GM18868 (cell line): ENCODE measurements around the gene SLC22A6.

Source experiments
- ATAC-seq: cut with Tn5 transposase; IDR thresholded peaks from one replicate; pipeline ENCODE4 v1.9.1; 2021; ENCODE audit warnings: mild to moderate bottlenecking, moderate library complexity; ENCODE audit not compliant: unreplicated experiment

Gene SLC22A6, protein sequence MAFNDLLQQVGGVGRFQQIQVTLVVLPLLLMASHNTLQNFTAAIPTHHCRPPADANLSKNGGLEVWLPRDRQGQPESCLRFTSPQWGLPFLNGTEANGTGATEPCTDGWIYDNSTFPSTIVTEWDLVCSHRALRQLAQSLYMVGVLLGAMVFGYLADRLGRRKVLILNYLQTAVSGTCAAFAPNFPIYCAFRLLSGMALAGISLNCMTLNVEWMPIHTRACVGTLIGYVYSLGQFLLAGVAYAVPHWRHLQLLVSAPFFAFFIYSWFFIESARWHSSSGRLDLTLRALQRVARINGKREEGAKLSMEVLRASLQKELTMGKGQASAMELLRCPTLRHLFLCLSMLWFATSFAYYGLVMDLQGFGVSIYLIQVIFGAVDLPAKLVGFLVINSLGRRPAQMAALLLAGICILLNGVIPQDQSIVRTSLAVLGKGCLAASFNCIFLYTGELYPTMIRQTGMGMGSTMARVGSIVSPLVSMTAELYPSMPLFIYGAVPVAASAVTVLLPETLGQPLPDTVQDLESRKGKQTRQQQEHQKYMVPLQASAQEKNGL

DNA sequence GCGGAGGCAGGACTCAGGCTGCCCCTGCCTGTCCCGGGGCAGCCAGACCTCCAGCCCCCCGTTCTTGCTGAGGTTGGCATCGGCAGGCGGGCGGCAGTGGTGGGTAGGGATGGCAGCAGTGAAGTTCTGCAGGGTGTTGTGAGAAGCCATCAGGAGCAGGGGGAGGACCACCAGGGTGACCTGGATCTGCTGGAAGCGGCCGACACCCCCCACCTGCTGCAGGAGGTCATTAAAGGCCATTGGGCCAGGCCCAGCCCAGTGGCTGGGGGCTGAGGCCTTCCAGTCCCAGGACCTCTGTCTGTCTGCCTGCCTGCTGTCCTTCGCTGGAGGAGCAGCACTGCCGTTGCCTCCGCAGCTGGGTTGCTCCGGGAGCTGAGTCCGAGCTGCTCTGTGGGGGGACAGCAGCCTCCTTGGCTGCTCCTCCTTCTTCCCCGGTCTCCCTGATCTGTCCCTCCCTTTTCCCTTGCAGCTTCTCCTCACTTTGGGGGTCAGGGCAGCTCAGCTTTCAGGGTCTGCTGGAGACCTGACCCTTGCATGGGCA lies at the start of gene SLC22A6:
Gene SLC22A6, minus strand, starts transcription at position 517 of the 541 bp plus-strand sequence. Its CDS starts 277 bp downstream, at position 240.
- ATAC-seq: no peak

GRCh38 chr11:63032457-63032856 lies 47.7 kb upstream of the SLC22A6 start:
- ATAC-seq: no peak

- ATAC-seq: peak; percentile 49
These were observed 39.3 kb upstream of the SLC22A6 start for GRCh38 chr11:63023841-63024648.

DNA sequence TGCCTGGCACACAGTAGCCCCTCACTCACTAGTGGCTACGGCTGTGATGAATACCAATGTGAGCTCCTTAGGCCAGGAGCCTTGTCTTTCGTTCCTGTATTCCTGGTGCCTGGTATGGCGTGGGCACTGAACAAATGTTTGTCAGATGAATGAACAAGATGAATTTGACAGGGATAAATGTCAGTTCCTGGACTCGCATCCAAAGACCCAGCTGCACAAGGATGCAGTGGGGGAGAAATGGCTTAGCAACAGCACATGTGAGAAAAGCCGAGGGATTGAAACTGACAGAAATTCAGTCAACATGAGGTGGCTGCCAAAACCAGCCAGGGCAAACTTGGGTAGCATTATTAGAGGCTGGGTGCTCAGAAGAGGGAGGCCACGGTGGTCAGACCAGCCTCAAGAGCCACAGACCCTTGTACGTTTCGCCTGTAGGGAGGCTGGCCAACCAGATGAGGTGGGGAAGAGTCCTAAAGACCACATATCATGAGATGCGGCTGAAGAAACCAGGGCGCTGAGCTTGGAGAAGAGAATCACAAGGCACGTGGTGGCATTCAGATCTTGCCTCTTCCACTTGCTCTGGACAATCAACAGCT lies 38.6 kb upstream of the SLC22A6 start:
- ATAC-seq: no peak

- ATAC-seq: no peak
These were observed 37.7 kb upstream of the SLC22A6 start for GRCh38 chr11:63022441-63022840.

DNA sequence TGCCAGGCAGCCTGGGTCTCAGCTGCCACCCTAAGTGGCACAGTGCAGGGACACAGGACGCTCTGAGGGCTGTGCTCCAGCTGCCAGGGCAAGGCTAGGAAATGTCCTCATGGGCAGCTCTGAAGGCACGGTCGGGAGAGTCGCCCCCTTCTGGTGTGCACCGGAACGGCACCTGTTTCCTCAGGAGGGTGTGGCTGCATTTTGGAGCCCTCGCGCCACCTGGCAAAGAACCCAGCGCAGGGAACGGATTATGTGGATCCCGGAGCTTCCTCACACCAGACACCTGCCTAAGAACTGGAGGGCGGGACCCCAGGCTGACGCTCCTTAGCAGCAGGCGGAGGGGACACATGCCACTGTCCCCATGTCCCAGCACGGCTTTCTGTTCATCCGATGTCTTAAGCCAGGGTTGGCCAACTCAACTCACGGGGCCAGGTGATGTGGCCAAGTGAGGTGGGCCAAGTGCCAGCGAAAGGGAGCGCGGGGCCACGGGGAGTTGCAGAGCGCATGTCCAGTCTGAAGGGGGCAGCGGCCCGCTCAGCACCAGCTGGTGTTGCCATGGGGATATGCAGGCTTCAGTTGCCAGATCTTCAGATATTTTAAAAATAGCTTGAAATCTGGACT lies 36.0 kb upstream of the SLC22A6 start:
- ATAC-seq: no peak

DNA sequence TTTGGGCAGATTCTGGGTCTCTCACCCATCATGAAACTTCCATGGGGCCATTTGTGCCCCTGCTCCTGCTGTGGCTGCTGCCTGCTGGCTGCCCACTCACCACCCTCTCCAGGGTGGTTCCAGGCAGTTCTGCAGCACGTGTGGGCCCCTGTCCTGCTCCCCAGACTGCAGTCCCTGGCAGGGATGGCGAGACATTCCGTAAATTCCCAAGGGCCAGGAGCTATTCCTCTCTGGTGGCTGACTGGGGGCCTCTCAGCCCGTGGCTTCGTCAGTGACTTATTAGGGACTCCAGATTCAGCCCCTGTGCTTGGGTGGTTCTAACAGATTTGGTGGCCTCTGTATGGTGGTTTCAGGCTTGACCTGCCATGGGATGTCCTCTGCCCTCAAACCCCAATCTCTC lies 34.7 kb upstream of the SLC22A6 start:
- no peak for ATAC-seq

DNA sequence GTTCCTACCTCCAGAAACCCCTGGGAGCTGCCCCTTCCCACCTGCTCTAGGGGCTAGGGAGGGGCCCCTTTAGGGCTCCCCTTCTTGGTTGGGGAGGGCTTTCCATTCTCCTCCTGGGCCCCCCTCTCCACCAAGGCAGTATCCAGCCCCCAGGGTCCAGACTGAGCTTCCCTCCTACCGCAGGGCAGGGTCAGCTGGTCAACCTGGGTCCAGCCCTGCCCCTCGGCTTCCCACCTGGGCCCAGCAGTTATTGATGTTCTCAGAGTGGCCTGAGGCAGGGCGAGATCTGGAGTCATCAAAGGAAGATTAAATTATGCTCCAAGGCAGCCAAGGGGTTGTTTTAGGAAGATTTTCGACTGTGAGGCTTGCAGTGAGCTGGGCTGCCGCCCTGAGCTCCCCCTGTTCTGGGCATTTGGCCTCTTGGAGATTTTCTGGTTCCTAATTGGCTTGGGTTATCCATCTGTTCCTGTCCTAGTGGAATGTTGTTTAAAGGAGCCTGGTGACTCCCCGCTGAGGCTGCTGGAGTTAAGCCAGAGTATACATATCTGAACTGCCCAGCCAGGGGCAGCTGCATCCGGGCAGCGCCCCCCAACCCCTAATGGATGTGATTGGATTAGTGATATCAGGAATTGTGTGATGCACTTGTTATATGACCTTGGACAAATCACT lies 32.7 kb upstream of the SLC22A6 start:
- ATAC-seq: no peak

DNA sequence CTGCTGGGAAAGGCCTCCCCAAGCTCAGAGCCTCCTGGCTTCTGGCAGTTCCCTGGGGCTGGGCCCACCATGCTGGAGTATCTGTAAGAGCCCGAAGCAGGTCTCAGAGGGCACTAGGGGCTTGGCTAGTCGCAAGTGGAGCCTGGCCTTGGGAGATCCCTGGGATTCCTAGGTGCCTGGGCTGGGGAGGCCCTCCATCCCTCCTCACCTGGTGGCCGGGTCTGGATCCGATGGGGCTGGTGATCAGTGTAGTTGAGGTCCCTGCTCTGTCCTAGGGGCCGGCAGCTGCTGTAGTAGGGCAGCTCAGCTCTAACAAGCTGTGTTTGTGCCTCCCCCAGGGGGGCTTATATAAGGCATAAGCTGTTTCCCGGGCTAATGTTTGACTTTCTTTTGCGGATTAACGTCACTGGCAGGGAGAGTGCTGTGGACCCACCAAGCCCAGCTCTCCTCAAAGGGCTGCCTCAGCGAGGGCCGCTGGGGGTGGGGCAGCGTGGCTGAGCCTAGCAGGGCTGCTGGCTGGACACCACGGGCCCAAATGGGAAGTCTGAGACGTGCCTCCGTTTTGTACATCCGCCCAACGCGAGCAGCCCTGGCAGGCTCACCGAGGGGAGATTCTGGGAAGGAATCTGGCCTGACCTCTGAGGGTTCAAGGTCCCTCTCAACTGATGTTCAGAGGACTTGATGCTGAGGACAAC lies 30.9 kb upstream of the SLC22A6 start, which contains the start of gene SLC22A8:
Gene SLC22A8, minus strand, starts transcription at position 321 of the 695 bp plus-strand sequence. CDS start 883 bp downstream, outside the sequence.
- no peak for ATAC-seq

GRCh38 chr11:63014408-63015055 lies 29.8 kb upstream of the SLC22A6 start:
- no peak for ATAC-seq

- no peak for ATAC-seq
These were observed 28.1 kb upstream of the SLC22A6 start for GRCh38 chr11:63012839-63013238.

GRCh38 chr11:63012430-63012829 lies 27.7 kb upstream of the SLC22A6 start:
- no peak for ATAC-seq

- no peak for ATAC-seq
These were observed 26.2 kb upstream of the SLC22A6 start for GRCh38 chr11:63010934-63011439.

DNA sequence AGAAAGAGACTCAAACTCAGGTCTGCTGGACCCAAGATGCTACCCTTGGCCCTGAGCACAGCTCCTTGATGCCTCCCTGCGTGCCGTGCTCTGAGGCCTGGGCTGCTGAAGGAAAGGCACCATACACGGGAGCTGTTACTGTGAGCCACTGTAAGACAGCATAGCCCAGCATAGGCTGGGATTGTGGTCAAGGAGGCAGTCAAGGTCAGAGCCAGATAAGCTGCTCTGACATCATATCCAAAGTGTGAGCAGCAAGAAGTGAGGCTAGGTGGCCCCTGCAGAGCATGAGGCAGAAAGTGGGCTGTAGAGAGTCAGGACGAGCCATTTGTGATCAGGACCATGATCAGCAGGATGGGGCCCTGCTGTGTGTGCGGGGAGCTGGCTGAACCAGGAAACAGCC lies 23.2 kb upstream of the SLC22A6 start:
- ATAC-seq: no peak

DNA sequence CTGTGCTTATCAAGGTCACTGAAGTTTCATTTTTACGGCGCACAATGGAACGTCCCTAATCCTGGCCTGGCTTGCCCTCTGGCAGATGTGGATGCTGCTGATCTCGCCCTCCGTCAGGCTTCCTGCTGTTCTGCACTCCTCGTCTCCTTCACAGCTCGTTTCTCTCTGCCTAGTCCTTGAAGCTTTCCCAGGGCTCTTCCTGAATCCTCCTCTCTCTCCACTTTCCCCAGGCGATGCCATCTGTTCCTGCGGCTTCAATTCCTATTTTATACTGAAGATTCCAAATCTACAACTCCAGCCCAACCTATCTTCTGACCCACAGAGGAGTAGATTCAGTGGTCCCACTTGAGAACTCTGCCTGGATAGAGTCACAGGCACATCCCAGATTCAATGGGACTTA lies 16.7 kb upstream of the SLC22A6 start:
- ATAC-seq: no peak

GRCh38 chr11:62999649-63000048 lies 14.9 kb upstream of the SLC22A6 start:
- no peak for ATAC-seq

- ATAC-seq: no peak
These were observed 14.4 kb upstream of the SLC22A6 start for GRCh38 chr11:62999156-62999555.

- no peak for ATAC-seq
These were observed 11.5 kb upstream of the SLC22A6 start for GRCh38 chr11:62996271-62996670.

- no peak for ATAC-seq
These were observed 10.0 kb upstream of the SLC22A6 start for GRCh38 chr11:62994775-62995174.
